H1 (cell line): ENCODE results near the gene SPAG17. TPM values are rescaled to one million over a fixed set of nuclear protein-coding genes. Genes with fewer than 3 reads are reported as not detected.

Source experiments
- BCL11A ChIP-seq, 2 experiments: IDR thresholded peaks; one replicate each; pipeline ENCODE4 v1.6.1; 2011; ENCODE audit warnings: low read depth in 2 of 2, low read length in 2 of 2, mild to moderate bottlenecking in 2 of 2
- HDAC2 ChIP-seq, 2 experiments: fragments of 300-600 bp in 1 of 2; sonication (generic) in 1 of 2; IDR thresholded peaks; 2 replicates each; pipeline ENCODE4 v1.6.1; 2011 to 2012; ENCODE audit warnings: low read depth in 2 of 2, low read length in 2 of 2, mild to moderate bottlenecking in 2 of 2, moderate library complexity in 2 of 2, borderline replicate concordance in 1 of 2, inconsistent platforms in 1 of 2
- RNF2 ChIP-seq: fragments of 200-900, 300-1000 bp; sonication (generic); IDR thresholded peaks from 2 replicates; pipeline ENCODE4 v1.7.1; 2016; ENCODE audit warnings: borderline replicate concordance, low read depth, mild to moderate bottlenecking, antibody characterized with exemption, low read length; ENCODE audit not compliant: poor library complexity, severe bottlenecking; ENCODE audit errors: missing control alignments
- SP1 ChIP-seq: IDR thresholded peaks from 2 replicates; pipeline ENCODE4 v1.6.1; 2011; ENCODE audit warnings: low read depth, low read length
- SRF ChIP-seq: IDR thresholded peaks from 2 replicates; pipeline ENCODE4 v1.6.1; 2011; ENCODE audit warnings: mild to moderate bottlenecking, low read depth, low read length, moderate library complexity
- TEAD4 ChIP-seq: IDR thresholded peaks from 2 replicates; pipeline ENCODE4 v1.6.1; 2012; ENCODE audit warnings: low read depth, low read length, inconsistent platforms, mixed read lengths
- polyA plus RNA-seq, 7 experiments: library from polyadenylated mRNA; depleted of rRNA in 3 of 7; stranded (reverse) in 5 of 7; unstranded in 2 of 7; fragments of >200 nt in 5 of 7; fragments of 200-250 nt in 2 of 7; gene quantifications; 1 replicate in 5 of 7; 2 replicates in 1 of 7; 4 replicates in 1 of 7; pipeline versions ENCODE4 v1.2.1 to v1.2.3, GENCODE V29; 2011 to 2013; ENCODE audit warnings: missing spikeins in 2 of 7, mixed read lengths in 2 of 7
- total RNA-seq: library from RNA; stranded (reverse); fragmentation: NEBNext Ultra II Directional; extraction: Animal tissue kit (Norgen Biotek cat#: 25700); gene quantifications from 2 replicates; pipeline ENCODE4 v1.2.1, GENCODE V29; 2021
- TF ChIP-seq, protein P1 (sequence below): IDR thresholded peaks from 2 replicates; pipeline ENCODE4 v1.6.1; 2011; ENCODE audit warnings: low read length, improper control_type of control experiment

SPAG17 gene
- total and polyA plus RNA-seq, 2 of the 8 experiments (the other 6 are each of a cell fraction or from before 2014, with no cell fraction given): 0.56 to 0.62 TPM

- TF ChIP-seq, protein P1, sequence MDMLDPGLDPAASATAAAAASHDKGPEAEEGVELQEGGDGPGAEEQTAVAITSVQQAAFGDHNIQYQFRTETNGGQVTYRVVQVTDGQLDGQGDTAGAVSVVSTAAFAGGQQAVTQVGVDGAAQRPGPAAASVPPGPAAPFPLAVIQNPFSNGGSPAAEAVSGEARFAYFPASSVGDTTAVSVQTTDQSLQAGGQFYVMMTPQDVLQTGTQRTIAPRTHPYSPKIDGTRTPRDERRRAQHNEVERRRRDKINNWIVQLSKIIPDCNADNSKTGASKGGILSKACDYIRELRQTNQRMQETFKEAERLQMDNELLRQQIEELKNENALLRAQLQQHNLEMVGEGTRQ: no peak
- no peak for TF ChIP-seq RNF2
- TF ChIP-seq SRF: no peak
- TF ChIP-seq SP1: no peak
- no peak for TF ChIP-seq HDAC2 (IDR thresholded peaks at IDR 0.05; ENCODE audit: borderline replicate concordance in 1 of 2, low read depth in 2 of 2, low read length in 2 of 2)
- TF ChIP-seq TEAD4: no peak
- TF ChIP-seq BCL11A (IDR thresholded peaks at IDR 0.05; ENCODE audit: low read depth in 2 of 2, low read length in 2 of 2): no peak
Measured at GRCh38 chr1:118184739-118185083, 317 bp downstream of the SPAG17 start (continued).
